ENCODE measurements around the gene C9orf85.

DNA sequence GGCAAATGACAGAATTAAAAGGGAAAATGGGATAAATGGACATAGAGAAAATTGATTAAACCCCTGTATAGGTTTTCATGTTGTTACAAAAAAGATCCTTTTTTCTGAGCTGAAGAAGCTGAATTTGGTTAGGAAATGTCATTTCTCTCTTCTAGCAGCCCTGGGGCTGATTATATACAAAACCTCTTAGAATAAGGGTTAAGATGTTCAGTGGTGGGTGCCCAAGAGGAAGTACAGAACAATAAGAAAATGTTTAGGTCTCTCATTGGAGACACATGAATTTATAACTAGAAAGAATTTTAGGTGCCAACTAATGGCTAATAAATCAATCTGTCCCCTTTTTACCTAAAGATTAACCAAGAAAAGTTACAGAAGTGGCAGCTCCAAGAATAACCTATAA, 14.7 kb upstream of the C9orf85 start:
- TF ChIP-seq, protein P1, sequence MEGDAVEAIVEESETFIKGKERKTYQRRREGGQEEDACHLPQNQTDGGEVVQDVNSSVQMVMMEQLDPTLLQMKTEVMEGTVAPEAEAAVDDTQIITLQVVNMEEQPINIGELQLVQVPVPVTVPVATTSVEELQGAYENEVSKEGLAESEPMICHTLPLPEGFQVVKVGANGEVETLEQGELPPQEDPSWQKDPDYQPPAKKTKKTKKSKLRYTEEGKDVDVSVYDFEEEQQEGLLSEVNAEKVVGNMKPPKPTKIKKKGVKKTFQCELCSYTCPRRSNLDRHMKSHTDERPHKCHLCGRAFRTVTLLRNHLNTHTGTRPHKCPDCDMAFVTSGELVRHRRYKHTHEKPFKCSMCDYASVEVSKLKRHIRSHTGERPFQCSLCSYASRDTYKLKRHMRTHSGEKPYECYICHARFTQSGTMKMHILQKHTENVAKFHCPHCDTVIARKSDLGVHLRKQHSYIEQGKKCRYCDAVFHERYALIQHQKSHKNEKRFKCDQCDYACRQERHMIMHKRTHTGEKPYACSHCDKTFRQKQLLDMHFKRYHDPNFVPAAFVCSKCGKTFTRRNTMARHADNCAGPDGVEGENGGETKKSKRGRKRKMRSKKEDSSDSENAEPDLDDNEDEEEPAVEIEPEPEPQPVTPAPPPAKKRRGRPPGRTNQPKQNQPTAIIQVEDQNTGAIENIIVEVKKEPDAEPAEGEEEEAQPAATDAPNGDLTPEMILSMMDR (IDR thresholded peaks at IDR 0.05; ENCODE audit: low read length), result no peak
- no peak for TF ChIP-seq EZH2 (IDR thresholded peaks at IDR 0.05; ENCODE audit: borderline replicate concordance, low read length)
